ENCODE data around the gene TBATA.
A peak's percentile ranks its signal among the peaks of the same experiment; 100 is the strongest.

The TBATA gene

GRCh38 chr10:70806841-70807240 is 21.7 kb upstream of the TBATA start:
- no peak for DNase-seq

GRCh38 chr10:70805619-70806215 is 20.5 kb upstream of the TBATA start:
- DNase-seq = no peak

- DNase-seq = no peak
Observed at GRCh38 chr10:70804421-70804808, 19.2 kb upstream of the TBATA start.

- no peak for DNase-seq
Observed at GRCh38 chr10:70803775-70804420, 18.7 kb upstream of the TBATA start.

GRCh38 chr10:70801854-70802253 is 16.7 kb upstream of the TBATA start:
- DNase-seq = no peak

- no peak for DNase-seq
Observed at GRCh38 chr10:70799124-70799523, 13.9 kb upstream of the TBATA start.

- DNase-seq = no peak
Observed at GRCh38 chr10:70797840-70798239, 12.7 kb upstream of the TBATA start.

- no peak for DNase-seq
Observed at GRCh38 chr10:70795613-70796012, 10.4 kb upstream of the TBATA start.

GRCh38 chr10:70791386-70792039 is 6.3 kb upstream of the TBATA start:
- DNase-seq = no peak

GRCh38 chr10:70786799-70787415 is 1.7 kb upstream of the TBATA start:
- peak; percentile 13 for DNase-seq

- DNase-seq = no peak
Observed at GRCh38 chr10:70784471-70784870, 706 bp downstream of the TBATA start.

- DNase-seq = no peak
Observed at GRCh38 chr10:70784016-70784415, 1.2 kb downstream of the TBATA start.

- no peak for DNase-seq
Observed at GRCh38 chr10:70782746-70783680, 2.2 kb downstream of the TBATA start.

- DNase-seq = no peak
Observed at GRCh38 chr10:70782086-70782745, 3.0 kb downstream of the TBATA start.

- DNase-seq = no peak
Observed at GRCh38 chr10:70781461-70782051, 3.6 kb downstream of the TBATA start.

- DNase-seq = no peak
Observed at GRCh38 chr10:70780772-70781171, 4.4 kb downstream of the TBATA start.

- no peak for DNase-seq
Observed at GRCh38 chr10:70780370-70780760, 4.8 kb downstream of the TBATA start.

GRCh38 chr10:70779511-70780369 is 5.4 kb downstream of the TBATA start:
- no peak for DNase-seq

GRCh38 chr10:70779088-70779487 is 6.1 kb downstream of the TBATA start:
- no peak for DNase-seq

- no peak for DNase-seq
Observed at GRCh38 chr10:70778267-70778924, 6.8 kb downstream of the TBATA start.

All from activated CD4-positive, alpha-beta T cell treated with anti-CD3 and anti-CD28 coated beads, Interleukin-2, amount 50 U/mL, for 48 hours (primary cell).